ENCODE results near the gene GABRB1.
"Not testable (repeated sequence)": the region's sequence is repeated elsewhere in the genome, so short reads cannot be mapped to it uniquely, and the experiment has no call there.

Gene GABRB1

DNA sequence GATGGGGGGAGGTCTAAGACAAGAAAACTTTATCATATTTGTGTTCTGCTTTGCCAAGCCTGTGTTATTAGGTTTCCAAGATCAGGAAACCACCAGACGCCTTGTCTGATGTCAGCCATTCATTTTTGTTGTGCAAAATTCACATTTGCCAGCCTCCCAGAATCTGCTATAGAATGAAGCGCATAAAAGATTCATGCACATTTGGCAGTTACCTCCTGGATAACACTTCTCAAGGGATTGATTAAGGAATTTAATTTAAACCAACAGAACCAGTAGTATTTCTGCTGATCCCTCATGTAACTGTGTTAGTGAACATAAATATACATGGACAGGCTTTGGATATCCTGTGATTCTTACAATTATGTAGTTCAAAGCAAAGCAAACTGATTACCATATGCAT is 244.2 kb downstream of the GABRB1 start:
- in situ Hi-C loops (cut with MboI; ENCODE audit: low sequenced_read_pairs) = no loop called here

DNA sequence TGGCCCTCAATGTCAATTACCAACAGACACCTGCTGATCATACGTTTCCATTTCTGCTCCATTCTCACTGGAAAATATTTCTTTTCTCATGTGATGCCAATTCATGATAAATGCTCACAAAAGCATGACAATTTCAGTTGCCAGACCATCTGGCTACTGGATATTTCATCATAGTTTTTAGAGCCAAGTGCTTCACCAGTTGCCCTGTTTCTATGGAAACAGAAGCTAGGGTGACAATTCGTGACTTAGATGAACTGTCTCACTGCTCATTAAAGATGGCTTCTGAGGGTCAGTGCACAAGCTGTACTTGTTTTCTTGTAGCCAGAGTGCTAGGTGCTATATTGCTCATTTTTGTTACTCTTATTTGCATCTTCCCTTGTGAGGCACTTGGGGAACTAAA is 247.3 kb downstream of the GABRB1 start:
- in situ Hi-C loops (cut with MboI; ENCODE audit: low sequenced_read_pairs) = no loop called here

DNA sequence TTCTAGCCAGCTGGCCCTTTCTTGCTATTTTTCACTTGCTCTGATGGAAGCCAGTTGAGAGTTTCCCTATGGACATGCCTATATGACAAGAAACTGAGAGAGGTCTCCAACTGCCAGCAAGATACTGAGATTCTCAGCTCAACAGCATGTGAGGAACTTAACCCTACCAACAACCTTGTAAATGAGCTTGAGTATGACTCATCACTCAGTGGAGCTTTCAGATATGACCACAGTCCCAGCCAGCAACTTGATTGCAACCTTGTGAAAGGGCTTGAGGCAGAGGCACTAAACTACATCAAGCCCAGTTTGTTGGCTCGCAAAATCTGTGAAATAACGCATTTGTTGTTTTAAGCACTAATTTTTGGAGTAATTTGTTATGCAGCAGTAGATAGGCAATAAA is 256.4 kb downstream of the GABRB1 start:
- in situ Hi-C loops (cut with MboI; ENCODE audit: low sequenced_read_pairs) = no loop called here

DNA sequence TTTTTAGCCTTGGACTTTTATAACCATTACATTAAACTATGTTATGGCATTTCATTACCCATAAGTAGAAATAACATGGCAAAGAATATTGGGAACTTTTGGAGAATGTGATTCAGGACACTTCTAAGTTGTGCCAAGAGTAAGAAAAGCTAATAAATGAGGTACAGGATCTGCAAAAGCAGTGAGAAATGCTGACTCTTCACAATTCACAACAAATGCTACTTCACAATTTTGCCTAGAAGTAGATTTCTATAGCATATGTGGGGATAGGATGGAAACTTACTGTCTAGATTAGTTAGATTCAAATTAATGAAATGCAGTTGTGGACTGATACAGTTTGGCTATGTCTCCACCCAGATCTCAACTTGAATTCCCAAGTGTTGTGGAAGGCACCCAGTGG is 258.4 kb downstream of the GABRB1 start:
- in situ Hi-C loops (cut with MboI; ENCODE audit: low sequenced_read_pairs) = no loop called here

DNA sequence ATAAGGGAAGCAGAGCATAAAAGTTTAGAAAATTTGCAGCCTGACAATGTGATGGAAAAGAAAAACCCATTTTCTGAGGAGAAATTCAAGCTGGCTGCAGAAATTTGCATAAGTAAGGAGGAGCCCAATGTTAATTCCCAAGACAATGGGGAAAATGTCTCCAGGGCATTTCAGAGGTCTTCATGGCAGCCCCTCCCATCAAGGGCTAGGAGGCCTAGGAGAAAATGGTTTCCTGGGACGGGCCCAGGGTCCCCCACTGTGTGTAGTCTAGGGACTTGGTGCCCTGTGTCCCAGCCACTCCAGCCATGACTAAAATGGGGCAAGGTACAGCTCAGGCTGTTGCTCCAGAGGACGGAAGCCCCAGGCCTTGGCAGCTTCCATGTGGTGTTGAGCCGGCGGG is 259.5 kb downstream of the GABRB1 start:
- in situ Hi-C loops (cut with MboI; ENCODE audit: low sequenced_read_pairs) = not testable (repeated sequence)

DNA sequence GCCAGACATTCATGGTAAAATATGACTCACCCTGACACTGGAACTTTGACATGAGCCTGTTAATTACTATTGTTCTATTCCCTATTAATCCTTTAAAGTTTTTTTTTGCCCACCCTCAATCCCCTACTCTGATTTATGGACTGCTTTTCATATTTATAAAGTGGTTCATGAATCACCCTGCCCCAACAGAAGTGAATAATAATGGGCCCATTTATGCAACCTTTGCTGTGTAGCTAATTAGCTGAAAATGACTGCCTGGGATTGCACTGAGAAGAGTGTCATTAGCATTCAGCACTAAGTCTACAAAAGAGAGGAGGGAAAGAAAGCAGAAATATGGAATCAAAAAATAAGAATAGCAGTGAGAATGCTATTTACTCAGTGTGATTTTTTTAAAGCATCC is 277.8 kb downstream of the GABRB1 start:
- in situ Hi-C loops (cut with MboI; ENCODE audit: low sequenced_read_pairs) = no loop called here

DNA sequence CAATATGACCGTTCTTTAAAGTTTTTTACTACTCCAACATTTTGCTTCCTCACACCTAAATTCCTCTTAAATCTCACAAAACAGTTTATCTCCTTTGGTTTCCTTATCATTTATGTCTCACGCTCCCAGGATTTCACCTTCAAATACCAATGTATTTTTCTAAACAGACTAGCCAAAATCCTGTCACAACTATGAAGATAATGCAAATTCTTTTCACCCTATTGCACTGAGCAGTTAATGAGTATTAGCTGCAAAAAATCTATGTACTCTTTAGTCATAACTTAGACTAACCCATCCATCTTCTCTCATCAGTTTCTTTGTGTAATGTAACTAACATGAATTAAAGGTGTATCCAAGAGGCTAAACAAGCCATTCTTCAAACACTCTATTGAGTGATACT is 280.8 kb downstream of the GABRB1 start:
- in situ Hi-C loops (cut with MboI; ENCODE audit: low sequenced_read_pairs) = no loop called here

DNA sequence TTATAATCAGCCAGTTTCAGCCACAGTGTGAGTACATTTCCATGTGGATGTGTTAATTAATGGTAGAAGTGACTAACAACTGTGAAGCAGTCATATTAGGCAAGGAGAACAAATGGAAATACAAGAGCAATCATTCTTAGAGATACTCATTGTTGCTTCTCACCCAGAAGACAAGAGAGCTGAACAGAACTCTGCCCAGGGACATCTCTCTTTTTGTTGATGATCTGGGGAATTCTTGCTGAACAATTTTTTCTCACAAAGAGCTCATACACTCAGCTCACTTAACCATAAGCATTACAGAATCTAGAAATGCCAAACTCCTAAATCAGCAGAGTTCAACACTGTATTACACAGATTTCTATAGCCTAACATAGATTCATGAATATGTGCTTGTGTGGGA is 282.0 kb downstream of the GABRB1 start:
- in situ Hi-C loops (cut with MboI; ENCODE audit: low sequenced_read_pairs) = no loop called here

DNA sequence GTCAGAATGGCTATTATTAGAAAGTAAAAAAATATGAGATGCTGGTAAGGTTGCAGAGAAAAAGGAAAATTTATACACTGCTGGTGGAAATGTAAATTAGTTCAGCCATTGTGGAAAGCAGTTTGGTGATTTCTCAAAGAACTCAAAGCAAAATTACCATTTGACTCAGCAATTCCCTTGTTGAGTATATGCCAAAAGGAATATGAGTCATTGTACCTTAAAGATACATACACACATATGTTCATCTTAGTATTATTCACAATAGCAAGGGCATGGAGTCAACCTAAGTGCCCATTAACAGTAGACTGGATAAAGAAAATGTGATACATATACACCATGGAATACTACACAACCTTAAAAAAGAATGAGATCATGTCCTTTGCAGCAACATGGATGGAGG is 284.0 kb downstream of the GABRB1 start:
- in situ Hi-C loops (cut with MboI; ENCODE audit: low sequenced_read_pairs) = no loop called here

DNA sequence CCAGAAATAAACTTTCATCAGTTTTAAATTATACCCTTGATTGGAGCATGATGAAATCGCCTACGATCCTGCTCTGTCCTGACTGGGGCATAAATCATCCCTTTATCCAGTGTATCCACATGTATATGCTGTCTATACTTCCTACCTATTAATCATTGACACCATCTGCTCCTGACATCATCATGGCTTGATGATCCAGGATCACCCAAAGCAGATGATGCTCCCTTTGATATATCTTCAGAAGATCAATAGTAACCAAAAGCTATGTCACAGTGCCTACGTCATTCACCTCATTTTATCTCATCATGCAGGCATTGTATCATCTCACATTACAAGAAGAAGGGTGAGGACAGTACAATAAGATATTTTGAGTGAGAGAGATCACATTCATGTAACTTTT is 294.7 kb downstream of the GABRB1 start:
- in situ Hi-C loops (cut with MboI; ENCODE audit: low sequenced_read_pairs) = no loop called here

DNA sequence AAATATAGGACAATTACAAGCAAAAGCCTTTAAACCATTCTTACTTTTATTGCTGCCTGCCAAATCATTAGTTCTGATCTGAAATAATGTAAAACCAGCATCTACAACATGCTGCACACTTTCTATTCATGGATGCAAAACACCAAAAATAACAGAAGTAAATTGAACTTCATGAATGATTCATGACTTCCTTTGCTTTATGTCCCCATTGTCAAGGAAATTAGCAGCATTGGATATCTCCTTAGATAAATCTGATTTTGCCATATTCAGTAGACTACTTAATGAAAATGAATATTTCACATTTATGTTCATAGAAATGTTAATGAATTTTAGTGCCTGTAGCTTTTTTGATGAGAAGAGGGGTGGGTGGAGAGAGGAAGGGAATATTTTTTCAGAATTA is 299.5 kb downstream of the GABRB1 start:
- in situ Hi-C loops (cut with MboI; ENCODE audit: low sequenced_read_pairs) = no loop called here

DNA sequence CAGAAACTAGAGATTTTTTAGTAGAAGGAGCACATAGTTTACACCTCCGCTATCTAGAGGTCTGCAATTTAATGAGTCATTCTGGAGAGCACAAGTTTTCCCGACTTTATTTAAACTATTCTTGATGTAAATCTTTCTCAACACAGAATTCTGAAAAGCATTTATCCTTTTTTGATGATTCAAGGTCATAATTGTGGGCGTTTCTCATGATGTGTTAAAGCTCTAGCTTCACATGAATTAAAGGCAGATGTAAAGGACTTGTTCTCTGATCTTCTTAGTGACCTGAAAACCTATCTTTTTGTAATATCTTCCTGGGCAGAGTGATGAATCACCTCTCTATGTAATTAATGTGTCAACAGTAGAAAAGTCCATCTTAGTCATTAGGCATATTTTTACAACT is 303.3 kb downstream of the GABRB1 start:
- in situ Hi-C loops (cut with MboI; ENCODE audit: low sequenced_read_pairs) = no loop called here

DNA sequence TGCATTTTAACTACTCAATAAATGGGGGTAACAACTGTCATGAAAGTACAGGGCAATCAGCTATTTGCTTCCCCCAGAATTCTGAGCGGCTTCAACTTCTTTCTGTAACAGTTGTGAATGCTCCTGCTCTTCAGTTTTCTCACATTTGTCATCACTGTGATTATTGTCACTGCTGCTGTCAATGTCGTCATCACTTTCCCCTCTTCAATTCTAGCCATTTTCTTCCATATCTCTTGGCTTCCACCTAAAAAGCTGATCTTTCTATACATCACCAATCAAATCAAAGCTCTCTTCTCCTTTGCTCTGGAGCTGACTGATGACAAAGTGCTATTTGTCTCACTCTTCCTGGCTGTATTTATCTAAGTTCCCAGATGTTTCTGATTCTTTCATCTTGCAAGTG is 306.5 kb downstream of the GABRB1 start:
- in situ Hi-C loops (cut with MboI; ENCODE audit: low sequenced_read_pairs) = no loop called here

DNA sequence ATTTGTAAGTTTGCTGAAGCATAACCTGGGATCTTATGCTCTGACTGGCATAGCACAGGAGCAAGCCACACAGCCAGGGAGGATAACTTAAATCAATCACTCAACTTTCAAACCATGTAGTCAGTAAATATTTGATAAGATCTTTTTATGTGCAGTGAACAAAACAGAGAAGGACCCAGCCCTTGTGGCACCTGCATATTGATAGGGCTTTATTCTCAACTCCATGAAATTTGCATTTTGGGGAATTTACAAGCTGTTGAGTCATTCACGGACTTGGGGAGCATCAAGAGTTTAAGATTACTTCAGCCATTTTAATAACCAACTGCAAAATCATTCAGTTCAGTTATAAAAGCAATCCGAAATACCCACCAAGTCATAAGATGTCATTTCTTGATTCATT is 309.5 kb downstream of the GABRB1 start:
- in situ Hi-C loops (cut with MboI; ENCODE audit: low sequenced_read_pairs) = no loop called here

DNA sequence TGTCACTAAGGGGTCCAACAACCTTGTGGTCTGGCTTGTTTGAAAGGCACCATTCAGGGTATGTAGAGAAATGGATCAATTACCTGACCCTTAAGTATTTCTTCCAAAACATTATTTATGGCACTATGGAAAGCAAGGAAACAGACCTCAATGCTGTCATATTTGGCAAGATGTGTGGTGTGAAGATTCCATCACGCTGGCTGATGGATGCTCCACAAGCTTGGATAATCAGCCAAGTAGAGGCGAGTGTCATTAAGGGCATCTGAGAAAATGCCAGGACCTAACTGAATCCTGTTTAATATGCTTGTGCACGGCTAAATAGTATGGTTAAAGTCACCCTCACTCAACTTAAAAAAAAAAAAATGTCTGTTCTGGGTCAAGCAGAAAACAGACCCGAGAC is 311.4 kb downstream of the GABRB1 start:
- in situ Hi-C loops (cut with MboI; ENCODE audit: low sequenced_read_pairs) = no loop called here

DNA sequence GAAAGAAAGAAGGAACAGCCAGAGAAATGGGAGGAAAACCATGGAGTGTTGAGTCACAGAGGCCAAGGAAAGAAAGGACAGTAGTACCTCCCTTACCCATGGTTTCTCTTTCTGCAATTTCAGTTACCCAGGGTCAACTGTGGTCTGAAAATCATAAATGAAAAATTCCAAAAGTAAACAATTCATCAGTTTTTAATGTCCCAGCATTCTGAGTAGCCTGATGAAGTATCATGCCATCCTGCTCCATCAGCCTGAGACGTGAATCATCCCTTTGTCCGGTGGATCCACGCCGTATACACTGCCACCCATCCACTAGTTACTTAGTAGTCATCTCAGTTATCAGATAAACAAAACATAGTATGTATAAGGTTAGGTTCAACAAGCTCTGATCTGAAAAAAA is 318.0 kb downstream of the GABRB1 start:
- in situ Hi-C loops (cut with MboI; ENCODE audit: low sequenced_read_pairs) = no loop called here

DNA sequence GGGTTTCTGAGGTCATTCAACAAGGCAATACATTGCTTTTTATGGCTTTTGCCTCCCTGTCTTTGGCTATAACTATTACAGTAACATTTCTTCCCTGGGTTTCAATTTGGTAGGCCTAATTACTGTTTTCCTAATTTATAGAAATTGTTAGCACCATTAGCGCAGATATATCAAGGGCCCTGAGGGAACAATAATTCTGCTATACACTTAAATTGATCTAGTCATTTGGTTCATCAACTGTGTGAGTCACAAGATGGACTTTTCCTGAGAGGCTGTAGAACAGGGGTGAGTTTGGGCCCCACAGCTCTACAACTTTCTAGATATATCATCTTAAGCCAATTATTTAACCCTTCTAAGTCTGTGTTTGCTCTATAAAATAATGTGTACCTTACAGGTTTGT is 324.2 kb downstream of the GABRB1 start:
- in situ Hi-C loops (cut with MboI; ENCODE audit: low sequenced_read_pairs) = no loop called here

DNA sequence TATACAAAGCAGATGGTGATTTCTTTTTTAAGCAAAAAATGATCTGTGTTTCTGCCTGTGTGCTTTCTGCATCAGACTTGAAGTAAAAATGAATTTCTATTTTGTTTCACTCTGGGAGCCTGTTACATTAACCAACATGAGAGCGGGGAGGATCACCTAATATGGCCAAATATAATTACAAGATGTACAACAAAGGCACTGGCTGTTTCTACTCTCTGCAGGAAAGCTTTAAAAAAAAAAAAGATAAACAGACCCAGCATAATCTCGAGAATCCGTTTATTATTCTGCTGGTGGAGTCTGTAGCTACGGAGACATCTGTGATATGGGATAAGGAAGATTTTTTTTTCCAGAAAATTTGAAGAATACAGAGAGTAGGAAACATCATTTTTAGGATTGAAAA is 328.5 kb downstream of the GABRB1 start:
- in situ Hi-C loops (cut with MboI; ENCODE audit: low sequenced_read_pairs) = no loop called here

DNA sequence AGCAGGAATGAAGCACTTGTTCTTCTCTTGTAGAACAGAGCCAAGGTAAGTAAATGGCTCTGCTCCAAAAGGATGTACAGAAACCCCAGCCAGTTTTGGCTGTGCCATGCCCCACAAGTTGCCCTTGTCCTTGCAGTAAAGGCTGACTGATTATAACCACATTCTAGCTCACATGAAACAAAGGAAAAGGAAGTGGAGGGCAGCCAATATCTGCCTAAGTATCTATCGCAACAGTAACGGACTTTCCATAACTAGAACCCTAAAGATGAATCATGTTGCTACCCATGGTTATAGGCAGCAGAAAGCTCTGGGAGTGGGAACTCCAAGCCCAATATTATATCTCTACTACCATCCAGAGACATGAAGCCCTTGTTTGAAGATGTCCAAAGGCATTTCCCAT is 336.4 kb downstream of the GABRB1 start:
- in situ Hi-C loops (cut with MboI; ENCODE audit: low sequenced_read_pairs) = no loop called here

DNA sequence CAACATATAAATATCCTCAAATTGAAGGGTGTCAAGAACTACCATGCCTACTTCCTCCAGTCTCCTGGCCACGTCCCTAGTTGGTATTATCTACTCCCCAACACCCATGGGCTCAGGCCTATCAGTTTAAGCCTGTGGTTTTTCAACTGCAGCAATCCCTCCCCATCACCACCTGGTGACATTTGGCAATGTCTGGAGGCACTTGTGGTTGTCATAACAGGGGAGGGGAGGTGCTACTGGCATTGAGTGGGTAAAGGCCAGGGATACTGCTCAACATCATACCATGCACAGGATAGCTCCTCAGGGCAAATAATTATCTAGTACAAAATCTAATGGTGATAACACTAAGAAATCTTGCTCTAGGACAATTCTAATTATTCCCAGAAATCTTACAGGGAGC is 336.8 kb downstream of the GABRB1 start:
- in situ Hi-C loops (cut with MboI; ENCODE audit: low sequenced_read_pairs) = no loop called here

DNA sequence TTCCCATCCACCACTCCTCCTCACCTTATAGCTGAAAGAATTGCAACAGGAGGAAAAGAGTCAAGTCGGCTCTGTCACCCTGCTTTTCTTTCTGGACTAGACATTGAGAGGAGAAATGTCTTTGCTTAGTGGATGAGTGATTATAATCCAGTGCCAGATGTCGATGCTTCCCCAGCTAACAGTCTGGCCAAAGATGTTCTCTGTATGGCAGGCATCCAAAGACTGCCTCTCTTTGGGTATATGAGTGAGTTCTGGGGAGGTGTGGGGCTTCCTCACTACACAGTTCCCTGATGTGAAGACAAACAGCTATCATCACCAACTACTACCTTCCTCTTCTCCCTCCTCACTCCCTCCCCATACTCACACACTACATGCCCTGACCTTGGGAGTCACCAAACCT is 341.2 kb downstream of the GABRB1 start:
- in situ Hi-C loops (cut with MboI; ENCODE audit: low sequenced_read_pairs) = no loop called here

DNA sequence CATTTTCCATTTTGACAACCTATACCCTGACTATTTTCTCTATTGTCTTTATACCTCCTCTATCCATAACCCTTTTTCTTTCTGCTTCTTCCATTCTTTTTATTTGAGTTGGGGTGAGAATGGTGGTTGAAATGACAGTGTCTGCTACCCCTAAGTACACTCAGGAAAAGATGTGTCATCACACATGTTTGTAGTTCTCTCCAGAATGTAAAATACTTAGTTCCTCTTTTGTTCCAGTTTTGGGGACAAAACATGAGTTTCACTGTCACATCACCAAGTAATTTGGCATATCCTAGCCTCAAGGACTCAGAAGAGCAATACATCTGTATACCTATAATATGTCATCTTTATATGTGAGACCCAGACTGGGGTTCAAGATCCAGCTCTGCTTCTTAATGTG is 341.8 kb downstream of the GABRB1 start:
- in situ Hi-C loops (cut with MboI; ENCODE audit: low sequenced_read_pairs) = no loop called here

DNA sequence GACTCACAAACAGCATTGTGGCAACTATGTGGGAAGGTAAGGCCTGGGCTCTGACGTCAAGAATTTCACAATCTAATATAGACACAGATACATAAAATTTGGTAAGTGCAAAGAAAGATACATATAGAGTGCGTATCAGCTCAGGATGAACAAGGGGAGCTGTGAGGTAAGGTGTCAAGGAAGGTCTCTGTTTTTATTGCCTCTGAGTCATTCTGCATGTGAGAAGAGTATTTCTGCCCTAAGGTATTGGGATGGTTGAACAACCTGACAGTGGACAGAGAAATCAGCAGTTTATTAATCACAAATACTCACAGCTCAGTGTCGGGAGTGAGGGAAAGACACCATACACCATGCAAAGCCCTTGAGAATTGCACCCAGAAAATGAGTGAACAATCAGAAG is 342.3 kb downstream of the GABRB1 start:
- in situ Hi-C loops (cut with MboI; ENCODE audit: low sequenced_read_pairs) = no loop called here

DNA sequence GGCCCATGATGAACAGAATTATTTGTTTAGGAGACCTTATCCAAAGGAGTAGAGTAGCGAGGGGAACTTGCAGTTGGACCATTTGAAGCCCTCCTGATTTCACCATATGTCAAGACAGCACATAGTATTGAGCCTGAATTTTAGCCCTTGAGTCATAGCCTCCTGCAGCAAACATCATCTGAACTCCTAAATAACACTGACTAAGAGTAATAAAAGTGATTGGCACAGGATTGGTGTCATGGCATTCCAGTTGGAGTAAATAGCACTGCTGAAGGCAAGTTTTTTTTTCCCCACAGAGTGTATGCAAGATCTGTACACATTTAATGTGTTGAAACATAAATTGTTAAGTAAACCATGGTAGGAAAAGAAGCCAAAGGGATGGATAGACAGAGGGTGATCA is 343.1 kb downstream of the GABRB1 start:
- in situ Hi-C loops (cut with MboI; ENCODE audit: low sequenced_read_pairs) = no loop called here
